ENCODE data around the gene UNC5A. TPM values are rescaled to one million over a fixed set of nuclear protein-coding genes. Genes with fewer than 3 reads are reported as not detected.

UNC5A gene
- total RNA-seq, 1 experiment from 2014 or later = 10.1 TPM

- ATAC-seq = peak; percentile 41; the same call in 1 of the 2 replicates
- Histone ChIP-seq H3K27me3 (ENCODE audit: insufficient read depth, low read length) (no peaks in the 10 kb centered on the region), H3K4me1 (ENCODE audit: control insufficient read depth in 1 of 2, insufficient read depth in 2 of 2, low read length in 2 of 2) (no peaks in the 10 kb centered on the region), H3K9me3 (ENCODE audit: control insufficient read depth in 1 of 2, insufficient read depth in 1 of 2, low read depth in 1 of 2, low read length in 2 of 2) (no peaks in the 10 kb centered on the region), H3K9me2 (ENCODE audit: insufficient read depth) (no peaks in the 10 kb centered on the region), H3K4me3 (replicated peaks in 1 of 2; ENCODE audit: low read depth in 1 of 2, low read length in 2 of 2) (no peak overlapping the region), H3K4me2 (ENCODE audit: low read length) (no peak overlapping the region), H3K27ac (ENCODE audit: low read depth, low read length) (no peak overlapping the region), H3K36me3 (ENCODE audit: control insufficient read depth in 1 of 2, insufficient read depth in 2 of 2, low read length in 2 of 2) (0 out of 4 replicates have a peak, but pooled peaks cover 0 to 2% of the 10 kb centered on the region in 2 experiments), H2AFZ (ENCODE audit: low read depth, low read length, poor library complexity, severe bottlenecking) (no peak overlapping the region), H3K79me2 (ENCODE audit: insufficient read depth, low read length) (no peaks in the 10 kb centered on the region), H4K20me1 (ENCODE audit: insufficient read depth) (no peaks in the 10 kb centered on the region), H3K9ac (ENCODE audit: low read length) (no peak overlapping the region)
- no TSS peak for BruUV-seq (replicated peaks)
- CTCF ChIA-PET = interaction anchor here (1.7 kb wide), 1 partner anchor 235 kb away, joined by 5 read pairs; no protein-coding TSS in a partner anchor
- RAD21 ChIA-PET (ENCODE audit: low non-redundant PET in 1 of 2, low total read pairs in 2 of 2, uncharacterized antibody in 2 of 2, unreplicated experiment in 2 of 2) = interaction anchor here (0.5 to 0.7 kb wide), 2 partner anchors 191 to 235 kb away, joined by 3 to 4 read pairs; partner anchors contain the start of gene FGFR4 (in 1 of the 2)
- no peak for TF ChIP-seq EGR1 (IDR thresholded peaks at IDR 0.05; ENCODE audit: low read depth)
- TF ChIP-seq RAD21 (IDR thresholded peaks at IDR 0.05; ENCODE audit: low read depth) = peak; percentile 25; the same call in 1 of the 2 replicates
- POLR2A ChIA-PET = no interaction called here
- intact Hi-C loops (cut with micrococcal nuclease) = no loop called here
- DNase-seq (ENCODE audit: low read depth, low spot score) = no peak
Observed at GRCh38 chr5:176895831-176896230, 85.5 kb downstream of the UNC5A start.

- no peaks in the 10 kb centered on the region for H3K27me3 ChIP-seq (ENCODE audit: insufficient read depth, low read length)
- 0 out of 4 replicates have a peak, but pooled peaks cover 0 to 7% of the 10 kb centered on the region in 2 experiments for H3K36me3 ChIP-seq (ENCODE audit: control insufficient read depth in 1 of 2, insufficient read depth in 2 of 2, low read length in 2 of 2)
- ATAC-seq (no peak), DNase-seq (ENCODE audit: low read depth, low spot score) (no peak)
- RAD21 ChIA-PET (ENCODE audit: low non-redundant PET in 1 of 2, low total read pairs in 2 of 2, uncharacterized antibody in 2 of 2, unreplicated experiment in 2 of 2) = no interaction called here
- H3K9me2 ChIP-seq (ENCODE audit: insufficient read depth) = no peaks in the 10 kb centered on the region
- H3K4me1 ChIP-seq (ENCODE audit: control insufficient read depth in 1 of 2, insufficient read depth in 2 of 2, low read length in 2 of 2) = no peaks in the 10 kb centered on the region
- intact Hi-C loops (cut with micrococcal nuclease) = no loop called here
- POLR2A ChIA-PET = no interaction called here
- H3K79me2 ChIP-seq (ENCODE audit: insufficient read depth, low read length) = no peaks in the 10 kb centered on the region
- no peaks in the 10 kb centered on the region for H4K20me1 ChIP-seq (ENCODE audit: insufficient read depth)
- no TSS peak for BruUV-seq (replicated peaks)
- no peak overlapping the region for H3K4me3 ChIP-seq (replicated peaks in 1 of 2; ENCODE audit: low read depth in 1 of 2, low read length in 2 of 2)
- CTCF ChIA-PET = no interaction called here
- no peaks in the 10 kb centered on the region for H3K9me3 ChIP-seq (ENCODE audit: control insufficient read depth in 1 of 2, insufficient read depth in 1 of 2, low read depth in 1 of 2, low read length in 2 of 2)
- no peak overlapping the region for H3K4me2 ChIP-seq (ENCODE audit: low read length)
- no peak overlapping the region for H3K9ac ChIP-seq (ENCODE audit: low read length)
- TF ChIP-seq FOSL1 (IDR thresholded peaks at IDR 0.05; ENCODE audit: low read depth) = no peak
- no peak for TF ChIP-seq SIN3A (IDR thresholded peaks at IDR 0.05; ENCODE audit: low read depth)
- TF ChIP-seq JUND (IDR thresholded peaks at IDR 0.05) = no peak
- TF ChIP-seq SRF (IDR thresholded peaks at IDR 0.05; ENCODE audit: low read depth) = no peak
- no peak overlapping the region for H2AFZ ChIP-seq (ENCODE audit: low read depth, low read length, poor library complexity, severe bottlenecking)
- no peak overlapping the region for H3K27ac ChIP-seq (ENCODE audit: low read depth, low read length)
Observed at GRCh38 chr5:176897263-176897662, 86.9 kb downstream of the UNC5A start.
